OCI-LY1 (cell line): ENCODE results near the gene NLRP8.

Experiments
- H2AFZ ChIP-seq: fragments of 200-600 bp; sonication (generic), shearing (Covaris generic); 2 replicates; pipeline ENCODE4 v1.6.0; 2014; ENCODE audit warnings: antibody characterized with exemption, mild to moderate bottlenecking, low read length
- H3F3A ChIP-seq: fragments of 200-600 bp; sonication (generic), shearing (Covaris generic); 2 replicates; pipeline ENCODE4 v1.6.0; 2014; ENCODE audit warnings: mild to moderate bottlenecking, antibody characterized with exemption, low read length, moderate library complexity; ENCODE audit not compliant: insufficient read depth
- H3K27ac ChIP-seq: fragments of 200-600 bp; sonication (generic); 2 replicates; pipeline ENCODE4 v1.5.1; 2014; ENCODE audit warnings: low read length, mixed run types, mild to moderate bottlenecking, low read depth; ENCODE audit not compliant: poor library complexity, severe bottlenecking
- H3K27me3 ChIP-seq: fragments of 200-600 bp; sonication (generic); 2 replicates; pipeline ENCODE4 v1.6.0; 2014; ENCODE audit warnings: antibody characterized with exemption, mild to moderate bottlenecking, low read length, moderate library complexity; ENCODE audit not compliant: insufficient read depth
- H3K36me3 ChIP-seq: fragments of 200-600 bp; sonication (generic); 2 replicates; pipeline ENCODE4 v1.6.1; 2014; ENCODE audit warnings: mild to moderate bottlenecking, antibody characterized with exemption, low read length, moderate library complexity, mixed read lengths; ENCODE audit not compliant: insufficient read depth
- H3K4me1 ChIP-seq: fragments of 200-600 bp; sonication (generic); 2 replicates; pipeline ENCODE4 v1.5.1; 2014; ENCODE audit warnings: mild to moderate bottlenecking, low read length, moderate library complexity; ENCODE audit not compliant: insufficient read depth, severe bottlenecking
- H3K4me2 ChIP-seq: fragments of 200-600 bp; sonication (generic), shearing (Covaris generic); 2 replicates; pipeline ENCODE4 v1.6.1; 2014; ENCODE audit warnings: low read length
- H3K4me3 ChIP-seq: fragments of 200-600 bp; sonication (generic); 2 replicates; pipeline ENCODE4 v1.5.1; 2014; ENCODE audit warnings: low read length, low read depth, mild to moderate bottlenecking, mixed read lengths; ENCODE audit not compliant: poor library complexity, severe bottlenecking
- H3K79me2 ChIP-seq: fragments of 200-600 bp; shearing (Covaris generic); 2 replicates; pipeline ENCODE4 v1.6.1; 2016; ENCODE audit warnings: mixed run types, low read length, mixed read lengths; ENCODE audit not compliant: insufficient read depth
- H3K9ac ChIP-seq: fragments of 200-600 bp; sonication (generic), shearing (Covaris generic); 2 replicates; pipeline ENCODE4 v1.6.1; 2014; ENCODE audit warnings: mild to moderate bottlenecking, low read length, mixed read lengths
- H3K9me2 ChIP-seq: fragments of 200-600 bp; sonication (generic), shearing (Covaris generic); 2 replicates; pipeline ENCODE4 v1.6.1; 2014; ENCODE audit warnings: low read depth, mild to moderate bottlenecking, low read length, mixed read lengths
- H3K9me3 ChIP-seq: fragments of 200-600 bp; shearing (Covaris generic); 2 replicates; pipeline ENCODE4 v1.6.1; 2014; ENCODE audit warnings: low read length, mixed read lengths
- H4K20me1 ChIP-seq: fragments of 200-600 bp; sonication (generic), shearing (Covaris generic); 2 replicates; pipeline ENCODE4 v1.6.0; 2016; ENCODE audit warnings: mild to moderate bottlenecking, low read length; ENCODE audit not compliant: insufficient read depth
- EZH2 ChIP-seq: fragments of 200-600 bp; sonication (generic), shearing (Covaris generic); IDR thresholded peaks from 2 replicates; pipeline ENCODE4 v1.8.0; 2017; ENCODE audit warnings: borderline replicate concordance, mixed run types, mild to moderate bottlenecking, antibody characterized with exemption, low read length, moderate library complexity, mixed read lengths
- TF ChIP-seq, protein P1 (sequence below): fragments of 200-600 bp; sonication (generic), shearing (Covaris generic); IDR thresholded peaks from 2 replicates; pipeline ENCODE4 v1.5.1; 2017; ENCODE audit warnings: mild to moderate bottlenecking, antibody characterized with exemption, low read length, moderate library complexity, mixed read lengths

The NLRP8 gene

DNA sequence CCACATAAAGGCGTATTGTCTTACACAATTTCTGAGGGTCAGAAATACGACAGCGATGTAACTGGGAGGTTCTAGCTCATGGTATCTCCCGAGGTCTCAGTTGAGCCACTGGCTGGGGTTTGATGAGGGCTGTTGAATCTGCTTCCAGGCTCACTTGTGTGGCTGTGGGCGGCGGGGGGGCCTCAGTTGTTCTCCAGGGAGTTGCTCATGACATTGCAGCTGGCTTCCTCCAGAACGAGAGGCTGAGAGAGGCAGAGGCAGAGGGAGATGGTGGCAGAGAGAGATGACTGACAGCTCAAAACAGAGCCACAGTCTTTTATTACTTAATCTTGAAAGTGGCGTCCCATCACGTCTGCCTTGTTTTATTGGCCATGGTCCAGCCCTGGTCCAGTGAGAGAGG, 32.8 kb downstream of the NLRP8 start:
- no peaks in the 10 kb centered on the region for H3K79me2 ChIP-seq
- no peak overlapping the region for H3K4me3 ChIP-seq
- H3K4me1 ChIP-seq, result no peaks in the 10 kb centered on the region
- H3K27ac ChIP-seq, result no peak overlapping the region
- TF ChIP-seq, protein P1, sequence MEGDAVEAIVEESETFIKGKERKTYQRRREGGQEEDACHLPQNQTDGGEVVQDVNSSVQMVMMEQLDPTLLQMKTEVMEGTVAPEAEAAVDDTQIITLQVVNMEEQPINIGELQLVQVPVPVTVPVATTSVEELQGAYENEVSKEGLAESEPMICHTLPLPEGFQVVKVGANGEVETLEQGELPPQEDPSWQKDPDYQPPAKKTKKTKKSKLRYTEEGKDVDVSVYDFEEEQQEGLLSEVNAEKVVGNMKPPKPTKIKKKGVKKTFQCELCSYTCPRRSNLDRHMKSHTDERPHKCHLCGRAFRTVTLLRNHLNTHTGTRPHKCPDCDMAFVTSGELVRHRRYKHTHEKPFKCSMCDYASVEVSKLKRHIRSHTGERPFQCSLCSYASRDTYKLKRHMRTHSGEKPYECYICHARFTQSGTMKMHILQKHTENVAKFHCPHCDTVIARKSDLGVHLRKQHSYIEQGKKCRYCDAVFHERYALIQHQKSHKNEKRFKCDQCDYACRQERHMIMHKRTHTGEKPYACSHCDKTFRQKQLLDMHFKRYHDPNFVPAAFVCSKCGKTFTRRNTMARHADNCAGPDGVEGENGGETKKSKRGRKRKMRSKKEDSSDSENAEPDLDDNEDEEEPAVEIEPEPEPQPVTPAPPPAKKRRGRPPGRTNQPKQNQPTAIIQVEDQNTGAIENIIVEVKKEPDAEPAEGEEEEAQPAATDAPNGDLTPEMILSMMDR, result no peak
- no peak for TF ChIP-seq EZH2
- H3K9ac ChIP-seq, result no peak overlapping the region
- H4K20me1 ChIP-seq, result no peaks in the 10 kb centered on the region
- H2AFZ ChIP-seq, result no peak overlapping the region
- H3K27me3 ChIP-seq, result no peaks in the 10 kb centered on the region
- H3F3A ChIP-seq, result no peaks in the 10 kb centered on the region
- no peaks in the 10 kb centered on the region for H3K36me3 ChIP-seq
- H3K4me2 ChIP-seq, result no peak overlapping the region
- no peaks in the 10 kb centered on the region for H3K9me2 ChIP-seq
- H3K9me3 ChIP-seq, result peaks cover 3% of the 10 kb centered on the region; the same call in 1 of the 2 replicates

DNA sequence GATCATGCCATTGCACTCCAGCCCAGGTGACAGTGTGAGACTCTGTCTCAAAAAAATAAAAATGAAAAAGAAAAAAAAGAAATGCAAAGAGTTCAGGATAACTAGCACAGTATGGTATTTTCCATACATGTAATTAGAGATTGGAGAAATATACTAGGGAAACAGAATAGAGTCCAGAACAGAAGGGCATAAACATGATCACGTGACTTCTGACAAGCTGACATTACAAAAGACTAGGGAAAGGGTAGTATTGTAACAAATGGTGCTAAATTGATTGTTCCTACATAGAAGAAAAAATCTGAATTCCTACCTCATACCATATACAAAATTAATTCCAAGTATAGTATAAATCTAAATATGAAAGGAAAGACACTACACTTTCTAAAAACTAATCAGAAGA, 37.6 kb downstream of the NLRP8 start:
- no peak overlapping the region for H3K4me2 ChIP-seq
- H3K9me2 ChIP-seq, result no peaks in the 10 kb centered on the region
- no peaks in the 10 kb centered on the region for H3F3A ChIP-seq
- H3K27me3 ChIP-seq, result no peaks in the 10 kb centered on the region
- no peaks in the 10 kb centered on the region for H3K79me2 ChIP-seq
- H2AFZ ChIP-seq, result no peak overlapping the region
- H4K20me1 ChIP-seq, result no peaks in the 10 kb centered on the region
- H3K4me1 ChIP-seq, result no peaks in the 10 kb centered on the region
- no peak overlapping the region for H3K9ac ChIP-seq
- H3K27ac ChIP-seq, result no peak overlapping the region
- H3K36me3 ChIP-seq, result no peaks in the 10 kb centered on the region
- H3K9me3 ChIP-seq, result no peaks in the 10 kb centered on the region
- no peak overlapping the region for H3K4me3 ChIP-seq
- TF ChIP-seq, protein P1, result no peak
- TF ChIP-seq EZH2, result no peak

DNA sequence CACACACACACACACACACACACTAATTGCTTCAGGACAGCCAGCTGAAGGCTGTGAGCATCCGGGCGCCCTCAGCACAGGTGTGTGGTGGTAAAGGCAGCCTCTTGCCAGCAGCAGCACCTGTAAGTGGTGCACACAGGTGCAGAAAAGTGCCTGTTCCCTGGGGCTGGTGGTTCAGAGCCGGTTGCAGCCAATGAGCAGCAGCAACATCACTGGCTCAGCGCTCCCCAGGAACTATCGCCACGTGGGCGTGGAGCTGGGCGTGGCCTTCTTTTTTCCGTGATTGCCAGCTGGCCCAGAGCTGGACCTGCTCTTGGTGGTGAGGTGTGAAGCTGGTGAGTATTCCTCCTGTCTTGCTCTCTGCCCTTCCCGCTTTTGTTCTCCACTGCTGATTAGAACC, 38.9 kb downstream of the NLRP8 start, which contains the start of gene NLRP5:
NLRP5 (plus strand) TSS at position 289 of the 400 bp plus-strand sequence.
- Histone ChIP-seq H3K4me2 (no peak within 1 kb of the TSS), H3K9me3 (no peaks in the 10 kb centered on the region), H3F3A (no peaks in the 10 kb centered on the region), H3K4me1 (no peaks in the 10 kb centered on the region), H2AFZ (no peak within 1 kb of the TSS), H4K20me1 (no peaks in the 10 kb centered on the region), H3K36me3 (no peaks in the 10 kb centered on the region), H3K27ac (no peak within 1 kb of the TSS), H3K9me2 (no peaks in the 10 kb centered on the region), H3K79me2 (no peaks in the 10 kb centered on the region), H3K27me3 (no peaks in the 10 kb centered on the region), H3K4me3 (no peak within 1 kb of the TSS), H3K9ac (no peak within 1 kb of the TSS)
- TF ChIP-seq EZH2, result no peak
- TF ChIP-seq, protein P1, result no peak
